Tibial artery (tissue), 4 donors: Measurements from ENCODE around the gene TAOK3.
A peak's percentile ranks its signal among the peaks of the same experiment; 100 is the strongest.

ENCODE experiments used
- DNase-seq, 2 donors: peaks; one replicate each; pipeline ENCODE4 v3.0.0-alpha.2; 2019
- H3K27ac ChIP-seq, 2 donors: fragments of 200-600 bp; sonication (generic) in 1 of 2; 1 replicate in 1 of 2; 2 replicates in 1 of 2; pipeline ENCODE4 v1.5.1; 2018 to 2019; ENCODE audit warnings: mild to moderate bottlenecking in 1 of 2
- H3K27me3 ChIP-seq, 2 donors: fragments of 200-600 bp; sonication (generic) in 1 of 2; one replicate each; pipeline versions ENCODE4 v1.5.1 to v1.6.0; 2016 to 2019
- H3K36me3 ChIP-seq, 3 donors: fragments of 200-600 bp; sonication (generic) in 2 of 3; one replicate each; pipeline ENCODE4 v1.5.1; 2016 to 2019; ENCODE audit warnings: mild to moderate bottlenecking in 2 of 3
- H3K4me1 ChIP-seq, 4 donors: fragments of 200-600 bp; sonication (generic) in 2 of 4; 1 replicate in 3 of 4; 2 replicates in 1 of 4; pipeline ENCODE4 v1.5.1; 2016 to 2019
- H3K4me3 ChIP-seq, 2 donors: fragments of 200-600 bp; sonication (generic) in 1 of 2; 1 replicate in 1 of 2; 2 replicates in 1 of 2; pipeline ENCODE4 v1.5.1; 2018 to 2019; ENCODE audit warnings: mild to moderate bottlenecking in 2 of 2
- H3K9me3 ChIP-seq, 3 donors: fragments of 200-600 bp; sonication (generic) in 1 of 3; one replicate each; pipeline ENCODE4 v1.5.1; 2016 to 2019
- CTCF ChIP-seq, 2 experiments: fragments of 200-600 bp in 1 of 2; fragments of 450-650 bp in 1 of 2; IDR thresholded peaks; one replicate each; pipeline ENCODE4 v1.5.1; 2017 to 2019; ENCODE audit warnings: antibody characterized with exemption in 2 of 2, mild to moderate bottlenecking in 1 of 2, moderate library complexity in 1 of 2
- intact Hi-C: fragments of 100-400 bp; cut with DNase I; formaldehyde crosslinking; loops from one replicate; pipeline ENCODE4 v1.15.0; 2023; ENCODE audit warnings: low total_unique reads

Gene TAOK3

GRCh38 chr12:118107011-118107410 is 265.7 kb downstream of the TAOK3 start:
- peaks cover 0 to 10% (median 4%) of the 10 kb centered on the region in 4 donors for H3K4me1 ChIP-seq
- no peaks in the 10 kb centered on the region for H3K9me3 ChIP-seq
- intact Hi-C loops: no loop called here
- no peak for DNase-seq
- no peak for TF ChIP-seq CTCF (IDR thresholded peaks at IDR 0.05)
- H3K27ac ChIP-seq: no peak overlapping the region
- no peaks in the 10 kb centered on the region for H3K36me3 ChIP-seq
- H3K27me3 ChIP-seq: no peaks in the 10 kb centered on the region
- H3K4me3 ChIP-seq: no peak overlapping the region

- DNase-seq: peak; percentile 71 to 85
- Histone ChIP-seq H3K27me3 (no peaks in the 10 kb centered on the region), H3K36me3 (no peaks in the 10 kb centered on the region), H3K4me3 (peak within 1 kb of the TSS; percentile 68 to 85), H3K9me3 (no peaks in the 10 kb centered on the region), H3K27ac (peak within 1 kb of the TSS; percentile 71 to 80), H3K4me1 (peaks cover 0 to 10% (median 4%) of the 10 kb centered on the region in 4 donors)
- intact Hi-C loops: no loop called here
- no peak for TF ChIP-seq CTCF (IDR thresholded peaks at IDR 0.05)
Observed at GRCh38 chr12:118103601-118104382, 268.9 kb downstream of the TAOK3 start, which contains the start of gene VSIG10. Gene VSIG10, minus strand, starts transcription at chr12:118104011. Its CDS starts 340 bp downstream, at chr12:118103671.

GRCh38 chr12:118103201-118103600 is 269.5 kb downstream of the TAOK3 start:
- Histone ChIP-seq H3K36me3 (no peaks in the 10 kb centered on the region), H3K4me3 (peak overlapping the region; percentile 68 to 85), H3K27ac (peak overlapping the region; percentile 71 to 80), H3K9me3 (no peaks in the 10 kb centered on the region), H3K4me1 (peaks cover 0 to 10% (median 4%) of the 10 kb centered on the region in 4 donors), H3K27me3 (no peaks in the 10 kb centered on the region)
- no peak for TF ChIP-seq CTCF (IDR thresholded peaks at IDR 0.05)
- DNase-seq: no peak
- intact Hi-C loops: no loop called here

- DNase-seq: no peak
- Histone ChIP-seq H3K27ac (peak overlapping the region in 1 of 2 donors; percentile 80), H3K4me1 (peaks cover 0 to 10% (median 4%) of the 10 kb centered on the region in 4 donors), H3K4me3 (peak overlapping the region; percentile 68 to 85), H3K36me3 (no peaks in the 10 kb centered on the region), H3K9me3 (no peaks in the 10 kb centered on the region), H3K27me3 (no peaks in the 10 kb centered on the region)
- intact Hi-C loops: no loop called here
- TF ChIP-seq CTCF (IDR thresholded peaks at IDR 0.05): no peak
Observed at GRCh38 chr12:118102609-118103008, 270.1 kb downstream of the TAOK3 start.

- Histone ChIP-seq H3K4me1 (peaks cover 0 to 10% (median 4%) of the 10 kb centered on the region in 4 donors), H3K9me3 (no peaks in the 10 kb centered on the region), H3K27ac (no peak overlapping the region), H3K27me3 (no peaks in the 10 kb centered on the region), H3K36me3 (no peaks in the 10 kb centered on the region), H3K4me3 (no peak overlapping the region)
- TF ChIP-seq CTCF (IDR thresholded peaks at IDR 0.05): no peak
- intact Hi-C loops: no loop called here
- DNase-seq: no peak
Observed at GRCh38 chr12:118102070-118102469, 270.6 kb downstream of the TAOK3 start.
